Heart right ventricle (tissue), 16 donors: ENCODE measurements around the gene CHID1. TPM values are rescaled to one million over a fixed set of nuclear protein-coding genes. Genes with fewer than 3 reads are reported as not detected.

ENCODE experiments used
- ATAC-seq, 8 donors: fragments of 200-7000 bp; cut with Tn5 transposase; one replicate each; pipeline ENCODE4 v1.9.1; 2020; ENCODE audit warnings: mild to moderate bottlenecking in 8 of 8, moderate library complexity in 8 of 8, moderate number of reproducible peaks in 1 of 8
- DNase-seq, 2 donors: peaks; one replicate each; pipeline ENCODE4 v3.0.0-alpha.2; 2020
- H3K27ac ChIP-seq, 10 donors: fragments of 200-600 bp; sonication (generic) in 2 of 10; one replicate each; pipeline versions ENCODE4 v1.5.0 to v1.8.0; 2020 to 2022; ENCODE audit warnings: mild to moderate bottlenecking in 3 of 10
- H3K27me3 ChIP-seq, 7 donors: fragments of 200-600 bp; one replicate each; pipeline ENCODE4 v1.8.0; 2021 to 2022; ENCODE audit warnings: mild to moderate bottlenecking in 2 of 7
- H3K36me3 ChIP-seq, 9 donors: fragments of 200-600 bp; sonication (generic) in 1 of 9; one replicate each; pipeline versions ENCODE4 v1.5.0 to v1.8.0; 2020 to 2022; ENCODE audit warnings: mild to moderate bottlenecking in 2 of 9
- H3K4me1 ChIP-seq, 9 donors: fragments of 200-600 bp; sonication (generic) in 1 of 9; one replicate each; pipeline versions ENCODE4 v1.5.0 to v1.8.0; 2020 to 2022; ENCODE audit warnings: mild to moderate bottlenecking in 4 of 9
- H3K4me3 ChIP-seq, 10 donors: fragments of 200-600 bp; sonication (generic) in 2 of 10; one replicate each; pipeline versions ENCODE4 v1.5.0 to v1.8.0; 2020 to 2022; ENCODE audit warnings: mild to moderate bottlenecking in 7 of 10, moderate library complexity in 2 of 10
- H3K9me3 ChIP-seq, 11 donors: fragments of 200-600 bp in 10 of 11; sonication (generic) in 2 of 11; one replicate each; pipeline versions ENCODE4 v1.5.0 to v1.8.0; 2013 to 2022; ENCODE audit warnings: mild to moderate bottlenecking in 2 of 11, control low read depth in 1 of 11, moderate library complexity in 1 of 11
- CTCF ChIP-seq, 9 donors: fragments of 200-600 bp; sonication (generic) in 2 of 9; IDR thresholded peaks; one replicate each; pipeline versions ENCODE4 v1.5.0 to v1.8.0; 2021 to 2022; ENCODE audit warnings: antibody characterized with exemption in 9 of 9, mild to moderate bottlenecking in 5 of 9, moderate library complexity in 1 of 9
- WGBS, 2 donors: extraction: QIAGEN DNeasy Blood & Tissue Kit; methylation state at CpG; one replicate each; pipeline ENCODE4 v1.1.7; 2013; ENCODE audit warnings: inconsistent platforms in 1 of 2; 5-methylcytosine and 5-hydroxymethylcytosine counted together
- intact Hi-C, 10 donors: fragments of 100-400 bp; cut with DNase I; formaldehyde crosslinking; loops; one replicate each; pipeline versions ENCODE4 v1.11.1 to v1.14.2; 2022
- polyA plus RNA-seq, 2 donors: library from polyadenylated mRNA; stranded (reverse); fragments of 200-250 nt; gene quantifications; one replicate each; pipeline ENCODE4 v1.2.3, GENCODE V29; 2013
- total RNA-seq, 10 donors: library from RNA; stranded (reverse); fragmentation: NEBNext Ultra II Directional in 3 of 10; extraction: Animal tissue kit (Norgen Biotek cat#: 25700) in 3 of 10; gene quantifications; one replicate each; pipeline versions ENCODE4 v1.2.1 to v1.2.4, GENCODE V29; 2021 to 2023
- donor health status: Arrhythmogenic right ventricular cardiomyopathy.
- donor health status: ischemic (EF 13 %, LVEDD 7.1; RV severe dilation, severe dysfunction).
- donor health status: healthy with polysubstance abuse.
- donor health status: DM: no; HTN: yes; CAD: no.
- donor health status: DM: no; HTN: no; CAD: no.
- donor health status: ischemic (EF 25% LVEDD 6.9; RV normal size, moderate dysfunction).
- donor health status: ischemic (EF 25% LVEDD 5.7; RV mildly dilated, moderate dysfunction).
- donor health status: healthy.
- donor health status: DM: yes; HTN: yes; CAD: no.
- donor health status: Ischemic cardiomyopathy.
- donor health status: ischemic (EF 35%, LVEDD 5.7; RV mildly dilated, moderate dysfunction).
- donor health status: nonischemic (EF 11% LVEDD 7.7; RV severe dilation, severe dysfunction).
- donor health status: DM: yes; HTN: yes; CAD: no.
- donor health status: PGD.
- donor health status: ischemic (EF 29% LVEDD 5.4; RV normal size, mild dysfunction).
- donor health status: nonischemic (EF 23%, LVEDD 6.1; RV moderate dilation, normal function).

Gene CHID1
- total and polyA plus RNA-seq, 12 donors, result 40.1 to 75.2 (median 57.5) TPM

GRCh38 chr11:911890-912219, 1.2 kb upstream of the CHID1 start:
- no peak for DNase-seq
- Histone ChIP-seq H3K9me3 (no peaks in the 10 kb centered on the region), H3K27ac (peak overlapping the region in 8 of 10 donors; percentile 93 to 99 (median 98)), H3K4me1 (peaks cover 0 to 25% (median 16%) of the 10 kb centered on the region in 9 donors), H3K36me3 (peaks cover 0 to 10% (median 0%) of the 10 kb centered on the region in 9 donors), H3K4me3 (peak overlapping the region in 6 of 10 donors; percentile 86 to 99 (median 91)), H3K27me3 (no peaks in the 10 kb centered on the region)
- WGBS, 2 donors, result 95 to 97% methylated on average over 11 of the region's 11 CpGs
- intact Hi-C loops, result loop anchor here in 1 of 10 donors (5.0 kb wide), 1 partner anchor 65 kb away; no protein-coding TSS in a partner anchor
- ATAC-seq, result no peak
- no peak for TF ChIP-seq CTCF (IDR thresholded peaks at IDR 0.05)

- DNase-seq, result peak; percentile 41 to 58
- H3K4me3 ChIP-seq, result peak overlapping the region; percentile 50 to 99 (median 90)
- H3K9me3 ChIP-seq, result no peaks in the 10 kb centered on the region
- TF ChIP-seq CTCF (IDR thresholded peaks at IDR 0.05), result peak in 3 of 9 donors; percentile 16 to 31 (median 23)
- no peaks in the 10 kb centered on the region for H3K27me3 ChIP-seq
- ATAC-seq, result peak; percentile 23 to 64 (median 38)
- H3K36me3 ChIP-seq, result peaks cover 0 to 15% (median 0%) of the 10 kb centered on the region in 9 donors
- H3K4me1 ChIP-seq, result peaks cover 0 to 24% (median 16%) of the 10 kb centered on the region in 9 donors
- intact Hi-C loops, result loop anchor here in 1 of 10 donors (5.0 kb wide), 1 partner anchor 64 kb away; no protein-coding TSS in a partner anchor
- 3 to 4% methylated on average over 53 to 68 of the region's 68 CpGs for WGBS, 2 donors
- peak overlapping the region; percentile 72 to 99 (median 96) for H3K27ac ChIP-seq
Measured at GRCh38 chr11:911031-911889, 650 bp upstream of the CHID1 start.

GRCh38 chr11:910044-910588, 494 bp downstream of the CHID1 start:
- TF ChIP-seq CTCF (IDR thresholded peaks at IDR 0.05), result no peak
- H3K4me3 ChIP-seq, result peak overlapping the region; percentile 67 to 99 (median 90)
- 2 to 3% methylated on average over 37 to 38 of the region's 38 CpGs for WGBS, 2 donors
- no peaks in the 10 kb centered on the region for H3K9me3 ChIP-seq
- H3K27me3 ChIP-seq, result no peaks in the 10 kb centered on the region
- H3K27ac ChIP-seq, result peak overlapping the region in 9 of 10 donors; percentile 91 to 99 (median 97)
- intact Hi-C loops, result loop anchor here in 1 of 10 donors (5.0 kb wide), 1 partner anchor 63 kb away; no protein-coding TSS in a partner anchor
- peaks cover 0 to 21% (median 0%) of the 10 kb centered on the region in 9 donors for H3K36me3 ChIP-seq
- H3K4me1 ChIP-seq, result peaks cover 0 to 24% (median 16%) of the 10 kb centered on the region in 9 donors
- no peak for DNase-seq
- peak in 4 of 8 donors; percentile 6 to 17 (median 6) for ATAC-seq

- peak overlapping the region in 5 of 10 donors; percentile 88 to 99 (median 92) for H3K4me3 ChIP-seq
- peaks cover 0 to 24% (median 16%) of the 10 kb centered on the region in 9 donors for H3K4me1 ChIP-seq
- peaks cover 0 to 25% (median under 1%) of the 10 kb centered on the region in 9 donors for H3K36me3 ChIP-seq
- H3K9me3 ChIP-seq, result no peaks in the 10 kb centered on the region
- TF ChIP-seq CTCF (IDR thresholded peaks at IDR 0.05), result no peak
- no peak for ATAC-seq
- no peak for DNase-seq
- no peak overlapping the region for H3K27ac ChIP-seq
- no peaks in the 10 kb centered on the region for H3K27me3 ChIP-seq
- WGBS, 2 donors, result 90 to 93% methylated on average over 11 of the region's 11 CpGs
- intact Hi-C loops, result loop anchor here in 1 of 10 donors (5.0 kb wide), 1 partner anchor 62 kb away; no protein-coding TSS in a partner anchor
Measured at GRCh38 chr11:909406-909805, 1.2 kb downstream of the CHID1 start.
